Prostate gland (tissue), 2 donors: ENCODE data around the gene ATF5.

Experiments
- CTCF ChIP-seq, 4 experiments: fragments of 200-600 bp in 2 of 4; fragments of 450-650 bp in 2 of 4; sonication (generic) in 2 of 4; IDR thresholded peaks; 1 replicate in 3 of 4; 2 replicates in 1 of 4; pipeline ENCODE4 v1.5.1; 2016 to 2019; ENCODE audit warnings: antibody characterized with exemption in 4 of 4, mild to moderate bottlenecking in 2 of 4, moderate library complexity in 2 of 4
- POLR2A ChIP-seq: fragments of 450-650 bp; IDR thresholded peaks from one replicate; pipeline ENCODE4 v1.6.1; 2016; ENCODE audit warnings: antibody characterized with exemption, mild to moderate bottlenecking

- TF ChIP-seq CTCF (IDR thresholded peaks at IDR 0.05) = no peak
- no peak for TF ChIP-seq POLR2A
These were observed 33.3 kb upstream of the ATF5 start for GRCh38 chr19:49895566-49896297.
